Glutamatergic neuron (in vitro differentiated cells): Measurements from ENCODE around the gene SFT2D2. TPM values are rescaled to one million over a fixed set of nuclear protein-coding genes. Genes with fewer than 3 reads are reported as not detected.

Experiments used
- DNase-seq: peaks from one replicate; pipeline ENCODE4 v3.0.0; 2022
- H3K27ac Mint-ChIP-seq: one replicate; pipeline ENCODE4 v1.8.0; 2020; ENCODE audit warnings: mild to moderate bottlenecking, mixed read lengths, inconsistent platforms; ENCODE audit not compliant: unreplicated experiment
- H3K27me3 Mint-ChIP-seq: one replicate; pipeline ENCODE4 v1.8.0; 2020; ENCODE audit warnings: mild to moderate bottlenecking, moderate library complexity, mixed read lengths, inconsistent platforms; ENCODE audit not compliant: unreplicated experiment
- H3K36me3 Mint-ChIP-seq: one replicate; pipeline ENCODE4 v1.8.0; 2020; ENCODE audit warnings: mild to moderate bottlenecking, mixed read lengths, inconsistent platforms; ENCODE audit not compliant: unreplicated experiment
- H3K4me1 Mint-ChIP-seq: one replicate; pipeline ENCODE4 v1.8.0; 2020; ENCODE audit warnings: mild to moderate bottlenecking, low read depth, mixed read lengths, inconsistent platforms; ENCODE audit not compliant: unreplicated experiment
- H3K4me3 Mint-ChIP-seq: one replicate; pipeline ENCODE4 v1.8.0; 2020; ENCODE audit warnings: mild to moderate bottlenecking, mixed read lengths, inconsistent platforms; ENCODE audit not compliant: unreplicated experiment
- H3K9me3 Mint-ChIP-seq: one replicate; pipeline ENCODE4 v1.8.0; 2020; ENCODE audit warnings: mild to moderate bottlenecking, moderate library complexity, mixed read lengths, inconsistent platforms; ENCODE audit not compliant: unreplicated experiment
- total RNA-seq: library from RNA; stranded (reverse); fragmentation: NEBNext Ultra II Directional; extraction: Animal tissue kit (Norgen Biotek cat#: 25700); gene quantifications from one replicate; pipeline ENCODE4 v1.2.1, GENCODE V29; 2021; ENCODE audit not compliant: unreplicated experiment
- TF ChIP-seq, protein P1 (sequence below): fragments of 200-600 bp; sonication (generic); IDR thresholded peaks from one replicate; pipeline ENCODE4 v1.5.0; 2021; ENCODE audit not compliant: partially characterized antibody, unreplicated experiment

SFT2D2 gene
- total RNA-seq, 1 donor from 2014 or later, result 32.9 TPM

DNA sequence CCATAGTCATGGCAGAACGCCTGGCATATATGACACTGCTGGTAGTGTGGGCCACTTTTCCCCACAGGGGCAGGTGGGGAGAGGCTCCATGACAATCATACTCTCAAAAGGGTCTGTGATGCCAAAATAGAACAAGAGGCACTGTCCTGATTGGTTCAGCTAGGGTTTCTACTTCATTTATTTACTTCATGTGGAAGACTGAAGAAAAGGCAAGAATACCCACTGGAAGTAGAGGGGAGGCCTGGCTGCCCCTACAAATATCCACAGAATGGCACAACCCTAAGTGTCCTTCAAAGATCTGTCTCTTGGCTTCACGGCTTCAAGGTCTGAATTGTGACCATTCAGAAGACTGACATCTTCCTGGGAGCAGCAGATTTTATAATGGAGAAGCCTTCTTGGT, 4.5 kb upstream of the SFT2D2 start:
- Mint-ChIP-seq H3K4me3 (no peak overlapping the region), H3K9me3 (peaks cover 1% of the 10 kb centered on the region), H3K4me1 (no peaks in the 10 kb centered on the region), H3K27ac (no peak overlapping the region), H3K36me3 (no peaks in the 10 kb centered on the region), H3K27me3 (no peaks in the 10 kb centered on the region)
- no peak for DNase-seq
- TF ChIP-seq, protein P1, sequence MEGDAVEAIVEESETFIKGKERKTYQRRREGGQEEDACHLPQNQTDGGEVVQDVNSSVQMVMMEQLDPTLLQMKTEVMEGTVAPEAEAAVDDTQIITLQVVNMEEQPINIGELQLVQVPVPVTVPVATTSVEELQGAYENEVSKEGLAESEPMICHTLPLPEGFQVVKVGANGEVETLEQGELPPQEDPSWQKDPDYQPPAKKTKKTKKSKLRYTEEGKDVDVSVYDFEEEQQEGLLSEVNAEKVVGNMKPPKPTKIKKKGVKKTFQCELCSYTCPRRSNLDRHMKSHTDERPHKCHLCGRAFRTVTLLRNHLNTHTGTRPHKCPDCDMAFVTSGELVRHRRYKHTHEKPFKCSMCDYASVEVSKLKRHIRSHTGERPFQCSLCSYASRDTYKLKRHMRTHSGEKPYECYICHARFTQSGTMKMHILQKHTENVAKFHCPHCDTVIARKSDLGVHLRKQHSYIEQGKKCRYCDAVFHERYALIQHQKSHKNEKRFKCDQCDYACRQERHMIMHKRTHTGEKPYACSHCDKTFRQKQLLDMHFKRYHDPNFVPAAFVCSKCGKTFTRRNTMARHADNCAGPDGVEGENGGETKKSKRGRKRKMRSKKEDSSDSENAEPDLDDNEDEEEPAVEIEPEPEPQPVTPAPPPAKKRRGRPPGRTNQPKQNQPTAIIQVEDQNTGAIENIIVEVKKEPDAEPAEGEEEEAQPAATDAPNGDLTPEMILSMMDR, result no peak

DNA sequence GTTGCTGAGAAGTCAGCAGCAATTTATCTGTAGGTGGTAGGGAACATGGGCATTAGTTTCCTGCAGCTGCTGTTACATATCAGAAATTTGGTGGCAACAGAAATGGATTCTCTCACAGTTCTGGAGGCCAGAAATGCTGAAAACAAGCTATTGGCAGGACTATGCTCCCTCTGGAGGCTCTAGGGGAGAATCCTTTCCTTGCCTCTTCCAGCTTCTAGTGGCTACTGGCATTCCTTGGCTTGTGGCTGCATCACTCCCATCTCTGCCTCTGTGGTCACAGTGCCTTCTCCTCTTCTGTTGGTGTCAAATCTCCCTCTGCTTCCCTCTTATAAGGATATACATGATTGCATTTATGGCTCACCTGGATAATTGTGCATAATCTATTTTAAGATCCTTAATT, 2.5 kb upstream of the SFT2D2 start:
- Mint-ChIP-seq H3K27me3 (no peaks in the 10 kb centered on the region), H3K36me3 (no peaks in the 10 kb centered on the region), H3K27ac (no peak overlapping the region), H3K9me3 (peaks cover 3% of the 10 kb centered on the region), H3K4me1 (no peaks in the 10 kb centered on the region), H3K4me3 (no peak overlapping the region)
- DNase-seq, result no peak
- TF ChIP-seq, protein P1, result no peak

DNA sequence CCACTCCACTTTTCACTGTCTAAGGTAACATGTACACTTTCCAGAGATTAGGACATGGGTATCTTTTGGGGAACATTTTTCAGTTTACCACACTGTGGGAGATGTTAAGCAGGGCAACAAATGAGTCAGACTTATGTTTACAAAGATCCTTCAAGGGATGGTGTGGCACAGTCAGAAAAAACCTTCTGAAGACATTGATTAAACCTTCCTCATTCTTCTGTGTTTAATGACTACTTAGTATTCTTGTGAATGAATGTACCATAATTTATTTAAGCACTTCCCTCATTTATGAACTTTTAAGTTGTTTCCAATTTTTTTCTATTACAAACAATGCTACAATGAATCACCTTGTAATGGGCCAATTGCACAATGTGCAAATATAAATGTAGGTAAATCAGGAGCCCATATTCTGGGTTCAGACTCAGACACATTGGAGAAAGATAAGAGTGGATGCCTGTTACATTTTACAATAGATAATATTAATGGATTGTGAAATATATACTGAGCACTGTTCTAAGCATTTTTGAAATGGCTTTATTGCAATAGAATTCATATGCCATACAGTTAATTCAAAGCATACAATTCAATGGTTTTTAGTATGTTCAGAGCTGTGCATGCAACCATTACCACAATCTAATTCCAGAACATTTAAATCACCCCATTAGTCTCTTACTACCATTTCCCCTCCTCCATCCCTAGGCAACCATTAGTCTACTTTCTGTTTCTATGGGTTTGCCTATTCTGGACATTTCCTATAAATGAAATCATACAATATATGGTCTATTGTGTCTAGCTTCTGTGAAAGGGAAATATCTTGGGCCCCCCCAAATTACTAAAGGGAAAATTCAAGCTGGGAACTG, 1.9 kb upstream of the SFT2D2 start:
- DNase-seq, result no peak
- Mint-ChIP-seq H3K27ac (no peak overlapping the region), H3K36me3 (no peaks in the 10 kb centered on the region), H3K4me1 (no peaks in the 10 kb centered on the region), H3K9me3 (peaks cover 3% of the 10 kb centered on the region), H3K4me3 (no peak overlapping the region), H3K27me3 (no peaks in the 10 kb centered on the region)
- TF ChIP-seq, protein P1, result no peak

DNA sequence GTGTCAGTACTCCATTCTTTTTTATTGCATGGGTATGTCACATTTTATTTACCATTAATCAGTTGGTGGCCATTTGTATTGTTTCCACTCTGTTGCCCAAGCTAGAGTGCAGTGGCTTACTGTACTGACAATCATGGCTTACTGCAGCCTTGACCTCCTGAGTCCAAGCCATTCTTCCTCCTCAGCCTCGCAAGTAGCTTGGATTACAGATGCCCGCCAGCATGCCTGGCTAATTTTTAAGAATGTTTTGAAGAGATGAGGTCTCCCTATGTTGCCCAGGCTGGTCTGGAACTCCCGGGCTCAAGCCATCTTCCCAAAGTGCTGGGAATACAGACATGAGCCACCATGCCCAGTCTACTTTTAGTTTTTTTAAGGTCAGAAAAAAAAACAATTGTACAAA, 813 bp upstream of the SFT2D2 start:
- TF ChIP-seq, protein P1, result no peak
- Mint-ChIP-seq H3K27ac (peak overlapping the region; percentile 89), H3K27me3 (no peaks in the 10 kb centered on the region), H3K4me3 (peak overlapping the region; percentile 87), H3K4me1 (no peaks in the 10 kb centered on the region), H3K9me3 (peaks cover 2% of the 10 kb centered on the region), H3K36me3 (no peaks in the 10 kb centered on the region)
- DNase-seq, result no peak

DNA sequence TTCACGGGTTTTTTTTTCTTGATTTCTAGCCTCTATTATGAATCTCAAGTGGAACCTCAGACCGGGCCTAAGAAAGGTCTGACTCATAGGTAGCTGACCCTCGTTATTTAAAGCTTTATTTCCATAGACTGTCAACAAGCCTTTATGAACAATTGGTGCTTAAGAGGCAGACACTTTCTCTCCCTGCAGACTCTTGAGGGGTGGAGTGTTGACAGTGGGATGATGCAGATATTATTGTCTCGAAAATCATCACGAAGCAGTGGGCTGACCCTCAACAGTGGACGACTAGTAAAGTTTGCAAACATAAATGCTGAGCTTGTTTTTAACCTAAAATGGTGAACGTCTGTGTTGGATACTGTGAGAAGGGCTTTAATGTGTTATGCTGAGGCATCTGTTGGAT, 1.8 kb downstream of the SFT2D2 start:
- no peak for DNase-seq
- no peak overlapping the region for H3K27ac Mint-ChIP-seq
- H3K4me3 Mint-ChIP-seq, result peak overlapping the region; percentile 95
- H3K9me3 Mint-ChIP-seq, result peaks cover 2% of the 10 kb centered on the region
- peaks cover 2% of the 10 kb centered on the region for H3K27me3 Mint-ChIP-seq
- TF ChIP-seq, protein P1, result no peak
- no peaks in the 10 kb centered on the region for H3K4me1 Mint-ChIP-seq
- H3K36me3 Mint-ChIP-seq, result no peaks in the 10 kb centered on the region
